GM21528 (cell line): Measurements from ENCODE around the gene MIA3.
A peak's percentile ranks its signal among the peaks of the same experiment; 100 is the strongest.
"Not testable (repeated sequence)": the region's sequence is repeated elsewhere in the genome, so short reads cannot be mapped to it uniquely, and the experiment has no call there.

Experiments used
- ATAC-seq: cut with Tn5 transposase; IDR thresholded peaks from one replicate; pipeline ENCODE4 v1.9.1; 2021; ENCODE audit warnings: mild to moderate bottlenecking, moderate library complexity; ENCODE audit not compliant: unreplicated experiment, low FRiP score

Gene MIA3

GRCh38 chr1:222663431-222663934 lies 45.6 kb downstream of the MIA3 start:
- ATAC-seq = no peak

GRCh38 chr1:222665964-222666363 lies 48.1 kb downstream of the MIA3 start:
- no peak for ATAC-seq

- ATAC-seq = not testable (repeated sequence)
These were observed 50.3 kb downstream of the MIA3 start for GRCh38 chr1:222668184-222668583.

DNA sequence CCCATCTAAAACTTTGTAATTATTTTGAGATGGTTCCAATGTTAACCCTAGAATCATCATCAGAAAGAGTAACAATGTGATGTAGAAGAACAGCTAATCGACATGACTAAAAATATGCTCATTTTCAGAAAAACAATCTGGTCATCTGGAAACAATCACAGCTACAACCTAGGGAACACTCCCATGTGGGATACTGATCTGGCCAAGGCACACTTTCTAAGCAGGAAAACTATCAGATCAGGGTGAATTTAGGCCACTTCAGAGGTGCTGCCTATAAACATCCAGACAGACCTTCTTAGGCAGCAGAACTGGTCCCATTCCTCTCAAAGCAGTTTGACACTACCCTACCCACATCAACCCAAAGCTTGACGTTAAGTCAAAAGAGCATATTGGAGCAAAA lies 51.2 kb downstream of the MIA3 start:
- not testable (repeated sequence) for ATAC-seq

DNA sequence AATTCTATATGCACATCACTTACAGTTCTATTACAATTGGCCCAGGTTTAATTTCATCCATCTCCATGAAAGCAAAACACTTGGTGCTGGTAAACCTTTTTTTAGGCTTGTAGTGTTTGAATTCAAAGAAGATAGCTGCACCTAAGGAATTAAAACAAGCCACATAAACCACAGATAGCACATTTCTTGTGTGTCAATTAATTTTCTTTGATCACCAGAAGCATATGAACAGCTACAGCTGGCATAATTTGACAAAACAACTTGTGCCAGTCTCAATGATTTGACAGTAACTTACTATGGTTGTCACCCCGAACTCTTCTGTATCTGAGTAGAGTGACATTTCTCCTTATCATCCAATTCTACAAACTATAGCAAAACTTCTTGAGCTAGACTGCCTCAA lies 52.2 kb downstream of the MIA3 start:
- ATAC-seq = no peak

GRCh38 chr1:222680080-222680479 lies 62.2 kb downstream of the MIA3 start:
- ATAC-seq = no peak

DNA sequence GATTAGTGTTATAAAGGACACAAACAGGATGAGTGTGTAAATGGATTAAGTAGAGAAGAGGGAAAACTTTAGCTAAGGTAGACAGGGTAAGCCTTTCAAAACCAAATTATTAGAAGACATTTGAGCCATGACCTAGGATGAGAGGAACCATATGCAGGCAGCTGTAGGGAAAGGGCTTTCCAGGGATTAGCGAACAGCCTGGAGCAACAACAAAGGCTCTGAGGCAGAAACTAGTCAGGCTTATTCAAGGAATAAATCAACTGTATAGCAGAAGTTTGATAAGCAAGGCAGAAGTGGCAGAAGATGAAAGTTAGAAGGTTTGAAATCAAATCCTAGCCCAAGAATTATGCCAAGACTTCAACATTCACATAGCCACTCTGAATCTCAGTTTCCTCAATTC lies 73.1 kb downstream of the MIA3 start:
- no peak for ATAC-seq

- ATAC-seq = no peak
These were observed 77.0 kb downstream of the MIA3 start for GRCh38 chr1:222694927-222695326.

GRCh38 chr1:222696741-222697140 lies 78.8 kb downstream of the MIA3 start:
- no peak for ATAC-seq

DNA sequence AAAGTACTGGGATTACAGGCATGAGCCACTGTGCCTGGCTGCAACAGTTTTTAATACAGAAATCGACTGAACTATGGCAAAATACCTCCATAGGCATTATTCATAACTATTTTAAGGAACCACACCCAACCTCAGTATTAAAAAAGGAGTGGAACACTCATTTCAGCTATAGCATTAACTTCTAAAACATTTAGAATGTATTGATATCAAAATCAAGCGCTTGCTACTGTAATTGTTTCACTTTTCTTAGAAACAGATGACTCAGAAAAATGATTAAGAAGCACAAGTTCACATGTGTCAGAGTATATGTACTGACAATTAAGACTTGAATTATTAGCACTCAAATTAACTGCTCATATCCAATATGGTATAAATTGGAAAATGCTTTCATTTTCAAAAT lies 79.3 kb downstream of the MIA3 start:
- no peak for ATAC-seq

- no peak for ATAC-seq
These were observed 79.9 kb downstream of the MIA3 start for GRCh38 chr1:222697826-222698225.

DNA sequence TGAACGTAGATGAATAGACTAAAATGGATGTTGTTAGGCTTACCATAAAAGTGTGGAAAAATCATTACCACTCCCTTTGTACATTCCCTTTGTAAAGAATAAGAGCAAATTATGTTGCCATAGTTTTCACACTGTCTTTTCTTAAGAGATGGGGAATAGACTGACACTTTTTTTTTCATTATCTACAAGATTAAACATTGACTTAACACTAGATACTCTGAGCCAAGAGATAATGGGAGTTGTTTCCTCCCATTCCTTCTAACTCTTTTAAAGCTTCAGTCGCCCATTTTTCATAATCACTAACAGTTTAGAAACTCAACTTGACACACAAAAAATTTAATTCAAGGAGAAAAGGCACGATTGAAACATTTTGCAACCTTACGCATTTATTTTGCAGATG lies 84.3 kb downstream of the MIA3 start:
- ATAC-seq = no peak

DNA sequence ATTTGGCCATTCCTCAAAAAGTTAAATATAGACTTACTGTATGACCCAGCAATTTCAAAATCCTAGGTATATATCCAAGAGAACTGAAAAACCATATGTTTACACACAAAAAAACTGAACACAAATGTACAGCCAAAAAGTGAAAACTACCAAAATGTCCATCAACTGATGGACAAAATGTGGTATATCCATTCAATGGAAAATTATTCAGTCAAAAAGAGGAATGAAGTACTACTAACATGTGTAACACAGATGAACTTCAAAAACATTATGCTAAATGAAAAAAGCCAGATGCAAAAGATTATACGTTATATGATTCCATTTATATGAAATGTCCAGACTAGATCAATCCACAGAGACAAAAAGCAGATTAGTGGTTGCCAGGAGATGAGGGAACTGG lies 86.4 kb downstream of the MIA3 start:
- no peak for ATAC-seq

DNA sequence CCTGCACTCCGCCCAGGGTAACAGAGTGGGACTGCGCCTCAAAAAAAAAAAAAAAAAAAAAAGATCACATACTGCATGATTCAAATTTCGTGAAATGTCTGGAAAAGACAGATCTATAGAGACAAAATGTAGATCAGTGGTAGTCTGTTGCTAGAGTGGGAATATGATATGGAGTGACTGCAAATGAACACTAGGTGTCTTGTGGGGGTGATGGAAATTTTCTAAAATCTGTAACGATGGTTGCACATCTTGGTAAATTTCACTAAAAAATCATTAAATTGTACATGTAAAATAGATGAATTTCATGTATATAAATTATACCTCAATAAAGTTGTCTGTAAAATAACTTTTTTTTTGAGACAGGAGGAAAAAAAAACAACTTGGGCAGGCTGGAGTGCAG lies 88.9 kb downstream of the MIA3 start:
- ATAC-seq = no peak

- ATAC-seq = no peak
These were observed 91.8 kb downstream of the MIA3 start for GRCh38 chr1:222709700-222710153.

GRCh38 chr1:222711319-222712252 lies 93.7 kb downstream of the MIA3 start:
- ATAC-seq = peak; percentile 43

DNA sequence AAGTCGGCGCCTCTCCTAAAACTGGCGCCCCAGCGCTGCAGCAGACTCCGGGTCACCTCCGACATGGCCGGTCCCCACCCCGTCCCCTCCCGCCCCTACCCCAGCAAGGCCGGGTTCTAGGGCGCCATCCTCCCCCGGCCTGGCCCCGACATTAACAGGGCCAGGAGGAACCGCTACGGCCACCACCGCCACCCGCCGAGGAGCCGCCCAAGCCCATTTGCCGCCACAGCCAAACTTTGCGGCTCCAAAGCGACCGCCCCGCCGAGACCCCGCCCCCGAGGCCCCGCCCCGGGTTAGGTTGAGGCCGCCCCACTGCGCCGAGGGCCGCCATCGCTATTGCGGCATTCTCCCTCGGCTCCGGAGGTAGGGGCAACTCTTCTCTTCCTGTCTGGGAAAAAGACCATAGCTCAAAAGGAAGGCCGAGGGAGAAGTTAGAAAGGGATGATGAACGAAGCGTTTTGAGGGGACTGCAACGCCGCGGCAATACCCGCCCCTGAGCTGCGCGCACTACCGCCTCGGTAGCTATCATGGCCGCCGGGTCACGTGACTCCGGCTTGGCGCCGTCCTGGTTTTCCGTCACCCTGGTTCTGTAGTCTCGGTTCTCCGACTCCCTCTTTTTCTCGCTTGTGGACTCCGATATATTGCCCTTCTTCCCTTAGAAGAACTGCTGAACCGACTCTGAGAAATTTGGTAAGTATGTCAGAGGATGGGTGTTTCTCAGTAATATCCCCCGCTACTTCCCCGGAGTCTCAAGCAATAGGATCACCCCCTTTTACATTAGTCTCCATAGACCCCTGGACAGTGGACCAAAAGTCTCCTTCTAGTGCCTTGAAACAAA lies 94.6 kb downstream of the MIA3 start, which contains the start of the genes AIDA and BROX:
Gene AIDA, minus strand, starts transcription at position 239 of the 838 bp plus-strand sequence. Its CDS starts 174 bp downstream, at position 65.
Gene BROX, plus strand, starts transcription at position 312 of the 838 bp plus-strand sequence. CDS start 3,136 bp downstream, outside the sequence.
- peak; percentile 86 for ATAC-seq

DNA sequence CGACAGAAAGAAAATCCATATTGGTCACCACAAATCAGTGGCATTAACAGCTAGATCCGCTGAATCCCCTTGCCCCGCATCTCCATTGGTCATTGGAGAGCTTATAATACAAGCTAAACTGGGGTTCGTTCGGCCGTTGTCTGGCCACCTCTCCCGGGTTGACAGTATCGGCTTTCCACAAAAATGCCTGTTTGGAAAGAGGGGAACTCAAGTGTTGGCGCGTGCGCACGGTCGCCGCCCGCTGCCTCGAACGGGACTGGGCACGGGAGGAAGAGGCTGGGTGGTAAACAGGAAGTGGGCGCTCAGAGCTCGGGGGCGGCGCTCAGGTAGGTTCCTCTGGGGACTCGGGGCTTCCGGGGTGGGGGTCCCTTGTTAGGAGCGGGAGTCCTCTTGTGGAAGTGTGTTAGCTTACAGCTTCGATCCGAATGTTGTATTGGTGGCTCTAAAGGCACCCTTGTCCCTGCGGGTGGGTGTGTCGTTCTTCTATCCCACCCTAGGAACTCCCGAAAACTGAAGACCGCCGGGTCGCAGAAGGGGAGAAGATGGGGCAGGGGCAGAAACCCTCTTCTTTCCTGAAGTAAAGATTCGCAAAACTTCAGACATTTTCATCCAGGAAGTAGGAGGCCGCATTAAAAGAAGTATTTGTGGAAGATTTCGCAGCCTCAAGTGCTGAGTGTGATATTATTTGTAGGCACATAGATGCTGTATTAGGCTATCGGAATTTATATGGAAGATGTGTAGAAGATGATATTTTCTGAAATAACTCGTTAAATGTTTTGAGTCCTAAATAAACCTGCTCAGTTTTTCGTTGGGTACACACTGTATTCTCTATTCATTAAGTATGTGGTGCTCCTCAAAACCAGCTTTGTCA lies 95.4 kb downstream of the MIA3 start:
- ATAC-seq = peak; percentile 65

DNA sequence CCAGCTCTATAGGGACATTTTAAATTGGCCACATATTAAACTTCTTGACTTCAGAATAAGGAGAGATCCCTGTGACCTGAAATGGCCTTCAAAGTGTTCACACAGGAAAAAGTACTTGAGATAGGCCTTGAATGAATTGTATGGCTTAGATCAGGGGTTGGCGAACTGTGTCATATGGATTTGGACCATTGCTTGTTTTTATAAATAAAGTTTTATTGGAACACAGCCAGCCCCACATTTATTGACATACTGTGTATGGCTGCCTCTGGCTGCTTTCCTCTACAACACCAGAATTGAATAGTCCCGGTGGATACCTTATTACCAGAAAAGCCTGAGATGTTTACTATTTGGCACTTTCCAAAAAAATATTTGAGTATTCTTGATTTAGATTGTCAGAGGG lies 98.5 kb downstream of the MIA3 start:
- no peak for ATAC-seq
